T-helper 1 cell treated with Interleukin-12 subunit alpha and Interleukin-12 subunit beta and Interleukin-4 antibody, amounts not matched to agents 30 ng/mL and 1 ng/mL, for 36 hours (primary cell): ENCODE measurements around the gene AGAP1. TPM values are rescaled to one million over a fixed set of nuclear protein-coding genes. Genes with fewer than 3 reads are reported as not detected.

Source experiments
- intact Hi-C: fragments of 100-400 bp; cut with micrococcal nuclease; formaldehyde crosslinking; loops from one replicate; pipeline ENCODE4 v1.15.1; 2024
- total RNA-seq: library from RNA; stranded (reverse); gene quantifications from 2 replicates; pipeline ENCODE4 v1.2.3, GENCODE V29; 2022

AGAP1 gene
- 2.0 and 2.7 TPM in 2 replicates for total RNA-seq

GRCh38 chr2:235493775-235494715 is at the start of gene AGAP1:
AGAP1 (plus strand) TSS chr2:235494043.
- intact Hi-C loops: no loop called here

GRCh38 chr2:235444101-235444597 is 49.7 kb upstream of the AGAP1 start:
- intact Hi-C loops: no loop called here

- intact Hi-C loops: no loop called here
Measured at GRCh38 chr2:235445116-235445515, 48.7 kb upstream of the AGAP1 start.

GRCh38 chr2:235446082-235446481 is 47.8 kb upstream of the AGAP1 start:
- intact Hi-C loops: no loop called here

- intact Hi-C loops: no loop called here
Measured at GRCh38 chr2:235447210-235447609, 46.6 kb upstream of the AGAP1 start.

- intact Hi-C loops: no loop called here
Measured at GRCh38 chr2:235449568-235449967, 44.3 kb upstream of the AGAP1 start.

GRCh38 chr2:235453605-235454151 is 40.2 kb upstream of the AGAP1 start:
- intact Hi-C loops: no loop called here

GRCh38 chr2:235458839-235459273 is 35.0 kb upstream of the AGAP1 start:
- intact Hi-C loops: no loop called here

- intact Hi-C loops: no loop called here
Measured at GRCh38 chr2:235460548-235461047, 33.2 kb upstream of the AGAP1 start.

GRCh38 chr2:235461763-235462414 is 32.0 kb upstream of the AGAP1 start:
- intact Hi-C loops: no loop called here

- intact Hi-C loops: no loop called here
Measured at GRCh38 chr2:235462415-235462790, 31.4 kb upstream of the AGAP1 start.

GRCh38 chr2:235463893-235464292 is 29.9 kb upstream of the AGAP1 start:
- intact Hi-C loops: no loop called here

- intact Hi-C loops: no loop called here
Measured at GRCh38 chr2:235467588-235467987, 26.3 kb upstream of the AGAP1 start.

GRCh38 chr2:235468978-235469655 is 24.7 kb upstream of the AGAP1 start:
- intact Hi-C loops: no loop called here

GRCh38 chr2:235471186-235471747 is 22.6 kb upstream of the AGAP1 start:
- intact Hi-C loops: no loop called here

GRCh38 chr2:235472443-235472842 is 21.4 kb upstream of the AGAP1 start:
- intact Hi-C loops: no loop called here

- intact Hi-C loops: no loop called here
Measured at GRCh38 chr2:235478609-235479008, 15.2 kb upstream of the AGAP1 start.

- intact Hi-C loops: no loop called here
Measured at GRCh38 chr2:235479604-235480003, 14.2 kb upstream of the AGAP1 start.

- intact Hi-C loops: no loop called here
Measured at GRCh38 chr2:235480614-235481013, 13.2 kb upstream of the AGAP1 start.

- intact Hi-C loops: no loop called here
Measured at GRCh38 chr2:235483313-235483712, 10.5 kb upstream of the AGAP1 start.

GRCh38 chr2:235485362-235485761 is 8.5 kb upstream of the AGAP1 start:
- intact Hi-C loops: no loop called here
